HEK293 (cell line): ENCODE measurements around the gene TSPAN2.

Experiments
- CTCF ChIA-PET: fragments of 350-600 bp; formaldehyde crosslinking; extraction: SDS; loops from one replicate; lab custom pipeline; 2021; ENCODE audit warnings: antibody characterized with exemption; lab: Yijun Ruan, JAX
- POLR2A ChIA-PET: fragments of 300-600 bp; formaldehyde crosslinking; extraction: SDS; loops from one replicate; lab custom pipeline; 2020; ENCODE audit warnings: antibody characterized with exemption, inconsistent platforms; lab: Yijun Ruan, JAX
- H3K27ac ChIP-seq: fragments of 200-500 bp; sonication (Bioruptor generic); 2 replicates; pipeline ENCODE4 v1.5.1; 2014; ENCODE audit warnings: low read depth, low read length, control low read depth, inconsistent platforms; ENCODE audit errors: extremely low read depth
- H3K36me3 ChIP-seq, 2 experiments: fragments of 200-500 bp in 1 of 2; sonication (Bioruptor generic) in 1 of 2; 1 replicate in 1 of 2; 2 replicates in 1 of 2; pipeline ENCODE4 v1.5.1; 2014 to 2017; ENCODE audit warnings: inconsistent platforms in 2 of 2, low read length in 2 of 2; ENCODE audit not compliant: control insufficient read depth in 2 of 2, insufficient read depth in 1 of 2
- H3K4me1 ChIP-seq: fragments of 200-500 bp; sonication (Bioruptor generic); 2 replicates; pipeline ENCODE4 v1.5.1; 2014; ENCODE audit warnings: mild to moderate bottlenecking, low read length, inconsistent platforms; ENCODE audit not compliant: control insufficient read depth, insufficient read depth
- H3K4me3 ChIP-seq: 2 replicates; pipeline ENCODE4 v1.5.1; 2011; ENCODE audit warnings: low read depth, mild to moderate bottlenecking, control low read depth, low read length, moderate library complexity
- H3K9me3 ChIP-seq: fragments of 200-500 bp; sonication (Bioruptor generic); 2 replicates; pipeline ENCODE4 v1.5.1; 2014; ENCODE audit warnings: low read depth, low read length, inconsistent platforms; ENCODE audit not compliant: control insufficient read depth, insufficient read depth
- BCL11B ChIP-seq: fragments of 450-650 bp; formaldehyde crosslinking; IDR thresholded peaks from 2 replicates; pipeline ENCODE4 v1.5.1; 2016; ENCODE audit warnings: low read depth, missing biosample characterization, missing genetic modification characterization
- CTCF ChIP-seq: fragments of 450-650 bp; formaldehyde crosslinking; IDR thresholded peaks from 2 replicates; pipeline ENCODE4 v1.5.1; 2016; ENCODE audit warnings: missing biosample characterization, missing genetic modification characterization
- IKZF3 ChIP-seq: fragments of 450-650 bp; IDR thresholded peaks from 2 replicates; pipeline ENCODE4 v1.5.0; 2018; ENCODE audit warnings: missing biosample characterization, mild to moderate bottlenecking, missing genetic modification characterization, moderate library complexity
- PRDM1 ChIP-seq: fragments of 450-650 bp; formaldehyde crosslinking; IDR thresholded peaks from 2 replicates; pipeline ENCODE4; 2016; ENCODE audit warnings: missing biosample characterization, missing genetic modification characterization
- PRDM6 ChIP-seq: fragments of 450-650 bp; formaldehyde crosslinking; IDR thresholded peaks from 2 replicates; pipeline ENCODE4 v1.5.1; 2017; ENCODE audit warnings: missing biosample characterization, missing genetic modification characterization
- REST ChIP-seq: fragments of 450-650 bp; formaldehyde crosslinking; IDR thresholded peaks from 2 replicates; pipeline ENCODE4 v1.5.1; 2016; ENCODE audit warnings: missing biosample characterization, missing genetic modification characterization
- SP7 ChIP-seq: fragments of 450-650 bp; formaldehyde crosslinking; IDR thresholded peaks from 2 replicates; pipeline ENCODE4 v1.5.1; 2016; ENCODE audit warnings: missing biosample characterization, missing genetic modification characterization
- TRIM28 ChIP-seq: IDR thresholded peaks from 2 replicates; pipeline ENCODE4 v1.6.1; 2011; ENCODE audit warnings: low read length, control low read depth, borderline replicate concordance
- ZNF140 ChIP-seq: fragments of 450-650 bp; formaldehyde crosslinking; IDR thresholded peaks from 2 replicates; pipeline ENCODE4 v1.5.1; 2016; ENCODE audit warnings: missing biosample characterization, missing genetic modification characterization
- ZNF24 ChIP-seq: fragments of 450-650 bp; formaldehyde crosslinking; IDR thresholded peaks from 2 replicates; pipeline ENCODE4 v1.5.1; 2016; ENCODE audit warnings: missing biosample characterization, missing genetic modification characterization
- ZNF311 ChIP-seq: fragments of 450-650 bp; formaldehyde crosslinking; IDR thresholded peaks from 2 replicates; pipeline ENCODE4 v1.5.1; 2017; ENCODE audit warnings: missing biosample characterization, missing genetic modification characterization, borderline replicate concordance
- ZNF48 ChIP-seq: fragments of 450-650 bp; formaldehyde crosslinking; IDR thresholded peaks from 2 replicates; pipeline ENCODE4 v1.5.1; 2016; ENCODE audit warnings: missing biosample characterization, missing genetic modification characterization
- ZNF530 ChIP-seq: fragments of 450-650 bp; formaldehyde crosslinking; IDR thresholded peaks from 2 replicates; pipeline ENCODE4 v1.5.1; 2016; ENCODE audit warnings: low read depth, missing biosample characterization, missing genetic modification characterization
- ZNF560 ChIP-seq: fragments of 450-650 bp; formaldehyde crosslinking; IDR thresholded peaks from 2 replicates; pipeline ENCODE4 v1.5.1; 2017; ENCODE audit warnings: missing biosample characterization, missing genetic modification characterization, borderline replicate concordance
- ZNF561 ChIP-seq: fragments of 450-650 bp; IDR thresholded peaks from 2 replicates; pipeline ENCODE4 v1.5.1; 2018; ENCODE audit warnings: missing biosample characterization, missing genetic modification characterization, borderline replicate concordance
- ZNF623 ChIP-seq: fragments of 450-650 bp; formaldehyde crosslinking; IDR thresholded peaks from 2 replicates; pipeline ENCODE4 v1.5.1; 2016; ENCODE audit warnings: missing biosample characterization, missing genetic modification characterization
- ZNF701 ChIP-seq: fragments of 450-650 bp; formaldehyde crosslinking; IDR thresholded peaks from 2 replicates; pipeline ENCODE4 v1.5.1; 2016; ENCODE audit warnings: missing biosample characterization, missing genetic modification characterization
- ZNF707 ChIP-seq: fragments of 450-650 bp; formaldehyde crosslinking; IDR thresholded peaks from 2 replicates; pipeline ENCODE4 v1.5.1; 2016; ENCODE audit warnings: missing biosample characterization, missing genetic modification characterization
- ZSCAN18 ChIP-seq: fragments of 450-650 bp; formaldehyde crosslinking; IDR thresholded peaks from 2 replicates; pipeline ENCODE4 v1.5.1; 2016; ENCODE audit warnings: missing biosample characterization, missing genetic modification characterization

TSPAN2 gene

GRCh38 chr1:115138973-115139372 lies 49.7 kb upstream of the TSPAN2 start (continued):
- TF ChIP-seq SP7 (tag by site-specific recombination) = peak; percentile 25; the same call in 1 of the 2 replicates
- TF ChIP-seq CTCF (tag by site-specific recombination) = peak; percentile 91

GRCh38 chr1:115138271-115138670 lies 49.0 kb upstream of the TSPAN2 start:
- Histone ChIP-seq H3K9me3 (no peaks in the 10 kb centered on the region), H3K4me1 (peaks cover 3% of the 10 kb centered on the region; the same call in 1 of the 2 replicates), H3K36me3 (no peaks in the 10 kb centered on the region), H3K27ac (no peak overlapping the region), H3K4me3 (no peak overlapping the region)
- no peak for TF ChIP-seq ZNF560
- no peak for TF ChIP-seq BCL11B
- TF ChIP-seq PRDM1 (tag by site-specific recombination) = no peak
- no peak for TF ChIP-seq ZNF311 (tag by site-specific recombination)
- TF ChIP-seq ZSCAN18 (tag by site-specific recombination) = no peak
- no peak for TF ChIP-seq REST (tag by site-specific recombination)
- no peak for TF ChIP-seq ZNF701
- ChIA-PET POLR2A (no interaction called here), CTCF (interaction anchor here (0.7 to 8.7 kb wide), 28 partner anchors 9 to 457 kb away, joined by 3 to 179 read pairs (median 4); no protein-coding TSS in a partner anchor)

- ChIA-PET POLR2A (no interaction called here), CTCF (interaction anchor here (0.5 to 8.7 kb wide), 21 partner anchors 9 to 1884 kb away, joined by 3 to 179 read pairs (median 4); no protein-coding TSS in a partner anchor)
- H3K36me3 ChIP-seq = no peaks in the 10 kb centered on the region
- H3K4me3 ChIP-seq = no peak overlapping the region
- H3K9me3 ChIP-seq = no peaks in the 10 kb centered on the region
- H3K4me1 ChIP-seq = peaks cover 3% of the 10 kb centered on the region
- no peak for TF ChIP-seq ZNF24 (tag by site-specific recombination)
- TF ChIP-seq ZNF561 (tag by site-specific recombination) = no peak
- TF ChIP-seq PRDM6 = no peak
- TF ChIP-seq ZNF48 (tag by site-specific recombination) = no peak
- no peak for TF ChIP-seq TRIM28
- no peak for TF ChIP-seq IKZF3 (tag by site-specific recombination)
- TF ChIP-seq ZNF140 (tag by site-specific recombination) = no peak
- TF ChIP-seq ZNF530 = no peak
- no peak for TF ChIP-seq ZNF707
- TF ChIP-seq ZNF623 (tag by site-specific recombination) = no peak
- TF ChIP-seq, all 188 proteins: peak for 0
- no peak overlapping the region for H3K27ac ChIP-seq
These were observed 47.9 kb upstream of the TSPAN2 start for GRCh38 chr1:115137191-115137590.
